Measurements from ENCODE around the gene ZNF362. TPM values are rescaled to one million over a fixed set of nuclear protein-coding genes. Genes with fewer than 3 reads are reported as not detected.

Gene ZNF362
- total RNA-seq, 3 donors from 2014 or later (not counting 1 experiment from before 2014, with no cell fraction given), result 34.7 to 39.1 (median 38.3) TPM

DNA sequence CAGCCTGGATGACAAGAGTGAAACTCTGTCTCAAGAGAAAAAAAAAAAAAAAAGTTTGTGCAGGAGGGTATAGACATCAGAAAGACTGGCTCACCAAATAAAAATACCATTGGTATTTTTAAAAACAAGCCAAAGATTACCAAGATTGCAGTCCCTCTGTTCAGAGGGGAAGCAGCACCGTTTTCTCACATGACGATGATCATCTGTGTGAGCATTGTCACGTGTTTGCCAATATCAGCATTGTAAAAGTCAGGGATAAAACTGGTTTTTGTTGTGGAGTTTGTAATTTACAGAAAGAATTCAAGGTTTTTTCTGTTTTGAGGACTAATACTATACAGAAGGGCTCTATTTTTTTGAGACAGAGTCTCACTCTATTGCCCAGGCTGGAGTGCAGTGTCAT lies 26.5 kb downstream of the ZNF362 start:
- Histone ChIP-seq H3K27ac (ENCODE audit: low read length) (no peak overlapping the region), H3K4me3 (ENCODE audit: low read length) (no peak overlapping the region), H3K9me3 (ENCODE audit: control insufficient read depth, insufficient read depth, low read length) (no peaks in the 10 kb centered on the region), H3K4me1 (ENCODE audit: control insufficient read depth, insufficient read depth, low read length) (no peaks in the 10 kb centered on the region), H3K36me3 (ENCODE audit: control insufficient read depth, insufficient read depth, low read length) (peaks cover 52% of the 10 kb centered on the region), H3K27me3 (ENCODE audit: control insufficient read depth, insufficient read depth, low read length) (no peaks in the 10 kb centered on the region)
- Mint-ChIP-seq H3K27ac (no peak overlapping the region), H3K27me3 (ENCODE audit: low read depth in 2 of 2) (no peaks in the 10 kb centered on the region), H3K9me3 (no peaks in the 10 kb centered on the region), H3K4me3 (no peak overlapping the region), H3K4me1 (peaks cover 0 to 10% of the 10 kb centered on the region in 2 donors), H3K36me3 (no peaks in the 10 kb centered on the region)
- intact Hi-C loops (cut with micrococcal nuclease), result no loop called here
- ATAC-seq, result no peak
- TF ChIP-seq CTCF (IDR thresholded peaks at IDR 0.05), result no peak
- WGBS (ENCODE audit: insufficient coverage), result 92% methylated on average over 3 of the region's 3 CpGs
- DNase-seq, result no peak

DNA sequence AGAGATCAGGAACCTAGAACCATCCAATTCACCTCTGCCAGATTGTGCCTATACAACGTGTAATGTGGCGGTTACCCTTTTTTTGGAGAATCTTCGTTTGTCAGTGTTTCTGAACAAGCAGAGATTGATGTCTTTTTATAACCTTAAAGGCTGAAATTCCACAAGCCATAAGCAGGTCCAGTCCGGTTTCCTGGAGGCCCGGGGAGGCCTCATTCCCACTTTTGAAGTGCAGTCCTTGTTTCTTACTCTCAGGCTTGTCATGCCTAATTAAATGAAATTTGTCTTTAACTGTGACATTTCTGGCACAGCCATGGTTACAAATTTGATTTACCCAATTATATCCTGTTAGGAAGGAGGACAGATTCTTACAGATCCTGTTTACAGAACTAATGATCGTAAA lies 27.8 kb downstream of the ZNF362 start:
- no peak overlapping the region for H3K4me3 ChIP-seq (ENCODE audit: low read length)
- peaks cover 50% of the 10 kb centered on the region for H3K36me3 ChIP-seq (ENCODE audit: control insufficient read depth, insufficient read depth, low read length)
- H3K9me3 ChIP-seq (ENCODE audit: control insufficient read depth, insufficient read depth, low read length), result no peaks in the 10 kb centered on the region
- H3K27me3 Mint-ChIP-seq (ENCODE audit: low read depth in 2 of 2), result no peaks in the 10 kb centered on the region
- H3K27ac Mint-ChIP-seq, result no peak overlapping the region
- no peaks in the 10 kb centered on the region for H3K27me3 ChIP-seq (ENCODE audit: control insufficient read depth, insufficient read depth, low read length)
- no peak overlapping the region for H3K27ac ChIP-seq (ENCODE audit: low read length)
- H3K4me1 ChIP-seq (ENCODE audit: control insufficient read depth, insufficient read depth, low read length), result no peaks in the 10 kb centered on the region
- no peaks in the 10 kb centered on the region for H3K9me3 Mint-ChIP-seq
- no peaks in the 10 kb centered on the region for H3K36me3 Mint-ChIP-seq
- peaks cover 0 to 14% of the 10 kb centered on the region in 2 donors for H3K4me1 Mint-ChIP-seq
- no peak for TF ChIP-seq CTCF (IDR thresholded peaks at IDR 0.05)
- DNase-seq (no peak), ATAC-seq (no peak)
- intact Hi-C loops (cut with micrococcal nuclease), result no loop called here
- WGBS (ENCODE audit: insufficient coverage), result 94% methylated on average over 6 of the region's 6 CpGs
- no peak overlapping the region for H3K4me3 Mint-ChIP-seq

DNA sequence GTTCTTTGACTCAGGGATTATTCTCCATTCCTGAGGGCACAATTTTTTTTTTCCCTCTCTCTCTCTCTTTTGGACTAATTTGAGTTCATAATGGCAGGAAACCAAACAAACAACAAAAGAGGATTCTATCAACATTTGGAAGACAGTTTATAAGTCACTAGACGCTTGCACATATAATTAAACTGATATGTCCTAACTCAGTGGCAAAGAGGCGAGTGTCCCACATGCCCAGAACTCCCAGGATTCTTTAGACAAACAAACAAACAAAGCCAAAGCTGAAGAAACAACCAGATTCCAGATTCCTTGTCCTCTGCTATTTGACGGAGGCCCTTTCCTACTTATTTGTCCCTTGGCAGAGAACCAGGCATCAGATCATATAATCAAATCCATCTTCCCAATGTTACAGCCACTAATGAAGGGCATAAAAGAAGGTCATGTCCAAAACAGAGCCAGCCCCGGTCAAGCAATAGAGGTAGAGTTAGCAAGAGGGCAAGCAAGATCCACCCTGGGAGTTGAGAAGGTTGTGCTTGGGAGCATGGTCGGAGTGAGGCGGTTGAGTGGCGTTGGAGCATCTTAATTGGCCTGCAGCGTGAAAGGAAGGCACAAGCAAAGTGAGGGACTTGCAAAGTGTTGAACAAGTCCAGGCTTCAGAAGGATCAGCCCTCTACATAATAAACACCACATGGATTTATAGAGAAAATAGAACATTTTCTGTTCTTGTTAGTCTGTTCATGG lies 30.3 kb downstream of the ZNF362 start:
- no peaks in the 10 kb centered on the region for H3K27me3 Mint-ChIP-seq (ENCODE audit: low read depth in 2 of 2)
- no peak for TF ChIP-seq CTCF (IDR thresholded peaks at IDR 0.05)
- no peak overlapping the region for H3K4me3 Mint-ChIP-seq
- Histone ChIP-seq H3K4me3 (ENCODE audit: low read length) (no peak overlapping the region), H3K27ac (ENCODE audit: low read length) (no peak overlapping the region), H3K4me1 (ENCODE audit: control insufficient read depth, insufficient read depth, low read length) (no peaks in the 10 kb centered on the region), H3K9me3 (ENCODE audit: control insufficient read depth, insufficient read depth, low read length) (no peaks in the 10 kb centered on the region), H3K27me3 (ENCODE audit: control insufficient read depth, insufficient read depth, low read length) (no peaks in the 10 kb centered on the region), H3K36me3 (ENCODE audit: control insufficient read depth, insufficient read depth, low read length) (peaks cover 36% of the 10 kb centered on the region)
- no peak for ATAC-seq
- peaks cover 0 to 16% of the 10 kb centered on the region in 2 donors for H3K4me1 Mint-ChIP-seq
- H3K27ac Mint-ChIP-seq, result no peak overlapping the region
- H3K9me3 Mint-ChIP-seq, result no peaks in the 10 kb centered on the region
- intact Hi-C loops (cut with micrococcal nuclease), result no loop called here
- over 99% methylated on average over 8 of the region's 8 CpGs for WGBS (ENCODE audit: insufficient coverage)
- no peaks in the 10 kb centered on the region for H3K36me3 Mint-ChIP-seq
- DNase-seq, result no peak

DNA sequence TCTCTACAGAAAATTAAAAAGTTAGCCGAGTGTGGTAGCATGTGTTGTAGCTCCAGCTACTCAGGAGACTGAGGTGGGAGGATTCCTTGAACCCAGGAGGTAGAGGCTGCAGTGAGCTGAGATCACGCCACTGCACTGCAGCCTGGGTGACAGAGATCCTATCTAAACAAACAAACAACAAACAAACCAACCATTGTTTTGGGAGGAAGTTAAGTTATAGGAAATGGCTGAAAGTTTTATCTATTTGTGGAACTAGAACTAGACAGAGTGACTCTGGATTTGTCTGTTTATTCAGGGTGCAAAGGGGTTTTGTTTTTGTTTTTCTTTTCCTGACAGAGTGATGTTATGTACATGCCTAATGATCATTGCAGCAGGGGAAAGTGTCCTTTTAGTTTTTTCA lies 31.0 kb downstream of the ZNF362 start:
- 85% methylated on average over 1 of the region's 2 CpGs for WGBS (ENCODE audit: insufficient coverage)
- no peaks in the 10 kb centered on the region for H3K4me1 ChIP-seq (ENCODE audit: control insufficient read depth, insufficient read depth, low read length)
- Mint-ChIP-seq H3K9me3 (no peaks in the 10 kb centered on the region), H3K27ac (no peak overlapping the region), H3K27me3 (ENCODE audit: low read depth in 2 of 2) (no peaks in the 10 kb centered on the region), H3K4me1 (peaks cover under 1 to 16% of the 10 kb centered on the region in 2 donors), H3K4me3 (no peak overlapping the region), H3K36me3 (no peaks in the 10 kb centered on the region)
- no peaks in the 10 kb centered on the region for H3K27me3 ChIP-seq (ENCODE audit: control insufficient read depth, insufficient read depth, low read length)
- no peak for ATAC-seq
- no peak overlapping the region for H3K27ac ChIP-seq (ENCODE audit: low read length)
- H3K36me3 ChIP-seq (ENCODE audit: control insufficient read depth, insufficient read depth, low read length), result peaks cover 29% of the 10 kb centered on the region
- no peaks in the 10 kb centered on the region for H3K9me3 ChIP-seq (ENCODE audit: control insufficient read depth, insufficient read depth, low read length)
- H3K4me3 ChIP-seq (ENCODE audit: low read length), result no peak overlapping the region
- no peak for DNase-seq
- intact Hi-C loops (cut with micrococcal nuclease), result no loop called here
- no peak for TF ChIP-seq CTCF (IDR thresholded peaks at IDR 0.05)
